Fibroblast of lung (primary cell): ENCODE data around the gene SLC37A1.

ENCODE experiments used
- CTCF ChIP-seq, 2 donors: IDR thresholded peaks in 1 of 2; conservative IDR thresholded peaks in 1 of 2; 1 replicate in 1 of 2; 2 replicates in 1 of 2; pipeline ENCODE4 v1.5.1; 2011 to 2012; ENCODE audit warnings: low read length in 2 of 2, control low read depth in 1 of 2, inconsistent platforms in 1 of 2, low read depth in 1 of 2, mild to moderate bottlenecking in 1 of 2
- EZH2 ChIP-seq: IDR thresholded peaks from 2 replicates; pipeline ENCODE4 v1.5.1; 2012; ENCODE audit warnings: low read length, control low read depth, mild to moderate bottlenecking; ENCODE audit errors: missing control alignments

- TF ChIP-seq EZH2, result no peak
- no peak for TF ChIP-seq CTCF (conservative IDR thresholded peaks at IDR 0.05 in 1 of 2, IDR thresholded peaks at IDR 0.05 in 1 of 2; ENCODE audit: low read depth in 1 of 2, low read length in 2 of 2)
These were observed 20.3 kb downstream of the SLC37A1 start for GRCh38 chr21:42533963-42534355.
